Measurements from ENCODE around the gene LDLR.

The LDLR gene

GRCh38 chr19:11089254-11090013 is at the start of gene LDLR:
TSS of gene LDLR (plus strand) at chr19:11089463. CDS start at chr19:11089549, 86 bp downstream.
- TF ChIP-seq GATA3 (IDR thresholded peaks at IDR 0.05; ENCODE audit: low read depth, low read length) (no peak), GATA2 (IDR thresholded peaks at IDR 0.05; ENCODE audit: low read depth, low read length) (no peak)

GRCh38 chr19:11041194-11041593 is 48.1 kb upstream of the LDLR start:
- no peak for TF ChIP-seq GATA2 (IDR thresholded peaks at IDR 0.05; ENCODE audit: low read depth, low read length)
- no peak for TF ChIP-seq GATA3 (IDR thresholded peaks at IDR 0.05; ENCODE audit: low read depth, low read length)

- TF ChIP-seq GATA2 (IDR thresholded peaks at IDR 0.05; ENCODE audit: low read depth, low read length) (no peak), GATA3 (IDR thresholded peaks at IDR 0.05; ENCODE audit: low read depth, low read length) (no peak)
These were observed 47.2 kb upstream of the LDLR start for GRCh38 chr19:11041966-11042627.

GRCh38 chr19:11044431-11044830 is 44.8 kb upstream of the LDLR start:
- no peak for TF ChIP-seq GATA3 (IDR thresholded peaks at IDR 0.05; ENCODE audit: low read depth, low read length)
- TF ChIP-seq GATA2 (IDR thresholded peaks at IDR 0.05; ENCODE audit: low read depth, low read length) = no peak

GRCh38 chr19:11045536-11045935 is 43.7 kb upstream of the LDLR start:
- TF ChIP-seq GATA2 (IDR thresholded peaks at IDR 0.05; ENCODE audit: low read depth, low read length) (no peak), GATA3 (IDR thresholded peaks at IDR 0.05; ENCODE audit: low read depth, low read length) (no peak)

GRCh38 chr19:11046605-11047354 is 42.5 kb upstream of the LDLR start:
- TF ChIP-seq GATA2 (IDR thresholded peaks at IDR 0.05; ENCODE audit: low read depth, low read length) (no peak), GATA3 (IDR thresholded peaks at IDR 0.05; ENCODE audit: low read depth, low read length) (no peak)

GRCh38 chr19:11047866-11048265 is 41.4 kb upstream of the LDLR start:
- TF ChIP-seq GATA2 (IDR thresholded peaks at IDR 0.05; ENCODE audit: low read depth, low read length) (no peak), GATA3 (IDR thresholded peaks at IDR 0.05; ENCODE audit: low read depth, low read length) (no peak)

- no peak for TF ChIP-seq GATA3 (IDR thresholded peaks at IDR 0.05; ENCODE audit: low read depth, low read length)
- TF ChIP-seq GATA2 (IDR thresholded peaks at IDR 0.05; ENCODE audit: low read depth, low read length) = no peak
These were observed 38.7 kb upstream of the LDLR start for GRCh38 chr19:11050323-11051114.

GRCh38 chr19:11053817-11054195 is 35.5 kb upstream of the LDLR start:
- TF ChIP-seq GATA3 (IDR thresholded peaks at IDR 0.05; ENCODE audit: low read depth, low read length) (no peak), GATA2 (IDR thresholded peaks at IDR 0.05; ENCODE audit: low read depth, low read length) (no peak)

GRCh38 chr19:11054200-11054599 is 35.1 kb upstream of the LDLR start:
- TF ChIP-seq GATA2 (IDR thresholded peaks at IDR 0.05; ENCODE audit: low read depth, low read length) (no peak), GATA3 (IDR thresholded peaks at IDR 0.05; ENCODE audit: low read depth, low read length) (no peak)

GRCh38 chr19:11054628-11055027 is 34.6 kb upstream of the LDLR start:
- TF ChIP-seq GATA2 (IDR thresholded peaks at IDR 0.05; ENCODE audit: low read depth, low read length) (no peak), GATA3 (IDR thresholded peaks at IDR 0.05; ENCODE audit: low read depth, low read length) (no peak)

GRCh38 chr19:11058246-11059030 is 30.8 kb upstream of the LDLR start:
- no peak for TF ChIP-seq GATA2 (IDR thresholded peaks at IDR 0.05; ENCODE audit: low read depth, low read length)
- no peak for TF ChIP-seq GATA3 (IDR thresholded peaks at IDR 0.05; ENCODE audit: low read depth, low read length)

All from SH-SY5Y (cell line).